Activated CD4-positive, alpha-beta memory T cell treated with anti-CD3 and anti-CD28 coated beads, Interleukin-2, amount 10 ng/mL, durations not matched to agents 7 days and 5 days (primary cell): Measurements from ENCODE around the gene TENM4. TPM values are rescaled to one million over a fixed set of nuclear protein-coding genes. Genes with fewer than 3 reads are reported as not detected.

Experiments
- CTCF ChIA-PET: fragments of 350-600 bp; sonication (Branson Sonifier 250); formaldehyde crosslinking; loops from one replicate; lab custom pipeline; 2021; ENCODE audit warnings: antibody characterized with exemption, inconsistent platforms; lab: Charles Lee
- POLR2A ChIA-PET: fragments of 350-600 bp; sonication (Branson Sonifier 250); formaldehyde crosslinking; loops from one replicate; lab custom pipeline; 2021; ENCODE audit warnings: antibody characterized with exemption; lab: Charles Lee
- DNase-seq: peaks from one replicate; pipeline ENCODE4 v3.0.0-alpha.2; 2020
- H3K27ac Mint-ChIP-seq: one replicate; pipeline ENCODE4 v1.8.0; 2021; ENCODE audit warnings: mild to moderate bottlenecking, mixed read lengths
- H3K27me3 Mint-ChIP-seq: one replicate; pipeline ENCODE4 v1.8.0; 2021; ENCODE audit warnings: mixed read lengths
- H3K36me3 Mint-ChIP-seq: one replicate; pipeline ENCODE4 v1.8.0; 2021; ENCODE audit warnings: low read depth, mixed read lengths
- H3K4me1 Mint-ChIP-seq: one replicate; pipeline ENCODE4 v1.8.0; 2021; ENCODE audit warnings: mixed read lengths
- H3K4me3 Mint-ChIP-seq: one replicate; pipeline ENCODE4 v1.8.0; 2021; ENCODE audit warnings: mild to moderate bottlenecking, mixed read lengths
- H3K9me3 Mint-ChIP-seq: one replicate; pipeline ENCODE4 v1.8.0; 2021; ENCODE audit warnings: mixed read lengths
- total RNA-seq, 2 experiments: library from RNA; stranded (reverse); gene quantifications; one replicate each; pipeline ENCODE4 v1.2.3, GENCODE V29; 2021

TENM4 gene
- total RNA-seq, 2 experiments from 2014 or later: not detected

DNA sequence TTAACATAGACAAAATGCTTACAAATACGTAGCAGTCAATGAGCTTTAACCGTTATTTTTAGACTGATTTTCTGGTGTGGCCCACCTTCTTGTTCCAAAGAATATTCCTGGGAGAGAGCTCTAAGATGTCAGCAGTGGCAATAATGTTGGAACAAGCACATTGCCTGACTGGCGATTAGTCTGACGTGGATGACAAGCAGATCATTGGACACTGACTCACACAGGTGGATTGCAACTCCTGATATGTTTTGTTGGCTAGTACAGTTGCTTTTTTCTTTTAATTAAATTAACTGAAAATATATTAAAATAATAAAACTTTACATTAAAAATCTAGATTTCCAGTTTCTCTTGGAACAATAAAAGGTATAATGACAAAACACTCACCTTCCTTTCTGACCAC lies 78.0 kb downstream of the TENM4 start:
- no peaks in the 10 kb centered on the region for H3K4me1 Mint-ChIP-seq
- H3K27me3 Mint-ChIP-seq: no peaks in the 10 kb centered on the region
- H3K27ac Mint-ChIP-seq: no peak overlapping the region
- ChIA-PET CTCF (no interaction called here), POLR2A (no interaction called here)
- DNase-seq: no peak
- no peaks in the 10 kb centered on the region for H3K9me3 Mint-ChIP-seq
- no peak overlapping the region for H3K4me3 Mint-ChIP-seq
- H3K36me3 Mint-ChIP-seq: no peaks in the 10 kb centered on the region

DNA sequence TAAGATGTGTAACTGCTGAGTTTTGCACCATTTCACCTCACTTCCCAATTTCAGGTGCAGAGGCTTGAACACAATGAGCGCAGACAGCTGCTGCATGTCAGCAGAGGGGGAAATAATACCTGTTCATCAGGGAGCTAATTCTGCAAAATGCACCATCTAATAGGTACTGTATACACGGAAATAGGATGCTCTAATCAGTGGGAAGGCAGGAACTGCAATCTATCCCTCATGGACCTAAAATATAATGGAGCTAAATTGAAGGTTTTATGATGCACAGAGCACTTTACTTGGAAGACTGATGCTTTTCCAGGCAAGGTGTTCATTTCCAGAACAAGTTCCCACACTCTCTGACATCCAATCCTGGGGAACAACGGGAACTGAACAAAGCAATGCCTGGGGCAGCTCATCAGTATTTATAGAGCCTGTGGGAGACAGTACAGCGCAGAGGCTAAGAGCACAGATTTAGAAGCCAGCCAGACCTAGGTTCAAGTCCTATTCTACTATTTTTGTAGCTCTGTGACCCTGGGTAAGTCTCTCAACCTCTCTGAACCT lies 78.5 kb downstream of the TENM4 start:
- Mint-ChIP-seq H3K36me3 (no peaks in the 10 kb centered on the region), H3K4me3 (no peak overlapping the region), H3K27me3 (no peaks in the 10 kb centered on the region), H3K9me3 (no peaks in the 10 kb centered on the region), H3K27ac (no peak overlapping the region), H3K4me1 (no peaks in the 10 kb centered on the region)
- ChIA-PET CTCF (no interaction called here), POLR2A (no interaction called here)
- no peak for DNase-seq

DNA sequence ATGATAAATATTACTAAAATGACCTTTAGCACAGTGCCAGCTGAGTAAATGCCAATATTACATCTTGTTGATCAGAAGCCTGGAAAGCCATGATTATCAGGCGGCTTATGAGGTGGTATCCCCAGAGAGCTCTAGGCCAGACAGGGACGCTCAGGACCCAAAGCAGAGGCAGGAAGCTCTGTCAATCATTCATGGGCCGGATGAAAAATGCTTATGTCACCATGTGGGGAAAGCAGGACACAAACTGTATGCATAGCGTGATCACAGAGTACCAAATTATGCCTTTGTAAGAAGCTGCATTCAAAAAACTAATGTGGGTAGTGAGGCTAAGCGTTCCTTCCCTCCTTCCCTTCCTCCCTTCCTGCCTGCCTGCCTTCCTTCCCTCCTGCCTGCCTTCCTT lies 82.6 kb downstream of the TENM4 start:
- no peak for DNase-seq
- H3K27me3 Mint-ChIP-seq: no peaks in the 10 kb centered on the region
- CTCF ChIA-PET: no interaction called here
- no peaks in the 10 kb centered on the region for H3K36me3 Mint-ChIP-seq
- no peak overlapping the region for H3K4me3 Mint-ChIP-seq
- H3K4me1 Mint-ChIP-seq: no peaks in the 10 kb centered on the region
- POLR2A ChIA-PET: no interaction called here
- H3K27ac Mint-ChIP-seq: no peak overlapping the region
- H3K9me3 Mint-ChIP-seq: no peaks in the 10 kb centered on the region

DNA sequence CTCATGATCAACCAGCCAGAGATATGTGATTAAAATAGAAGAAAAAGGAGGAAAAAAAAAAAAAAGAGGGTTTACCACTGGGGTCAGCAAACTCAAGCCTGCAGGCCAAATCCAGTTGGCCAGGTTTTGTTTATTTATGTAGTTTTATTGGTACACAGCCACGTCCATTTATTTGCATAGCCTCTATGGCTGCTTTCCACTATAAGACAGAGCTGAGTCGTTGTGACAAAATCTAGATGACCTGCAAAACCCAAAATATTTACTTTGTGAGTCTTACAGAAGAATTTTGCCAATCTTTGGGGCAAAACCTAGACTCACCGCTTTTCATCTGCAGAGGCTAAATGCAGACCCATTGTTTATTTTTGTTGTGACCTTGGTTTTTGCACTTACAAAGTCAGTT lies 87.1 kb downstream of the TENM4 start:
- no peak for DNase-seq
- no peaks in the 10 kb centered on the region for H3K9me3 Mint-ChIP-seq
- no peaks in the 10 kb centered on the region for H3K36me3 Mint-ChIP-seq
- ChIA-PET CTCF (no interaction called here), POLR2A (no interaction called here)
- H3K27me3 Mint-ChIP-seq: no peaks in the 10 kb centered on the region
- H3K27ac Mint-ChIP-seq: no peak overlapping the region
- H3K4me3 Mint-ChIP-seq: no peak overlapping the region
- no peaks in the 10 kb centered on the region for H3K4me1 Mint-ChIP-seq

DNA sequence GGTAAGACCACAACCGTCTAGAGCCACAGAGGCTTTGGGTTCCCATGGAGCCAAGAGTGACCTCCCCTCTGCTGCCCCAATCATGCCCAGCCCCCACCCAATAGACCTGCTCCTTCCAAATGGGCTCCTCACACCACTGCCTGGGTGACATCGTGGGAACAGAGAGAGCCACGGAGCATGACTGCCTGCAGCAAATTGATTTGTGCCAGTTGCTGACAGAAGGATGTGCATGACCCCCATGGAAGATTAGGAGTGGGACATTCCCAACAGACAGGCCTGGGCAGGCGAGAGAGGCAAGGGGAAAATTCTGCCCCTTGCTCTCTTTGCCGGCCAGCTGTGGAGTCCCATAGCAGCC lies 88.5 kb downstream of the TENM4 start:
- H3K4me1 Mint-ChIP-seq: no peaks in the 10 kb centered on the region

DNA sequence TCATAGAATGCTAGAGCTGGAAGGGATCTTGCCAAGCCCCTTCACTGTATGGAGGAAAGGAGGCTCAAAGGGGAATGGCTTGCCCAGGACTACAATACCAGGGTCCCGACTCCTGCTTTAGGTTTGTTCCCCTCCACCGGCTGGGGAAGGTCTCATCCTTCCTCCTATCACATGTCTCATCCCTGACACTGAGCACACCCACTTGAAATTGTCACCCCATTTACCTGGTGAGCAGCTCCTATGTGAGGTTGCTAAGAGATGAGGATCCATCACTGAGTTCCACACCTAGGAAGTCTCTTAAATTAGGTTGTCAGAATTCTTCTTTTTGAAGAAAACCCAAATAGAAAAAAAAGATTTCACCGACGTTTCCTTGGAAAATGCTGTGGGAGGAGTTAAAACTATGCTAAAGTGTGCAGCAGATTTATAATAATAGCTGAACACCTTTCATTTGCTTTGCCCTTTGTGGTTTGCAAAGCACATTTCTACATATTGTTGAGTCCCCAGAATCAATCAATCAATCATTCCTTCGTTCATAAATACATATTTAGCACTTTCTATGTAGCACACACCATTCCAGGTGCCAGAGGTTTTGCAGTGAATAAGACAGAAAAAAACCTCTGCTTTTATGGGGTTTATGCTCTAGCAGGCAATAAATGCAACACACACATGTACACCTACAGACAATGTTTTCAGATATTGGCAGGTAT lies 91.7 kb downstream of the TENM4 start:
- H3K4me1 Mint-ChIP-seq: no peaks in the 10 kb centered on the region
- H3K36me3 Mint-ChIP-seq: no peaks in the 10 kb centered on the region
- no peak overlapping the region for H3K4me3 Mint-ChIP-seq
- CTCF ChIA-PET: no interaction called here
- H3K27ac Mint-ChIP-seq: no peak overlapping the region
- POLR2A ChIA-PET: no interaction called here
- no peak for DNase-seq
- H3K9me3 Mint-ChIP-seq: no peaks in the 10 kb centered on the region
- no peaks in the 10 kb centered on the region for H3K27me3 Mint-ChIP-seq

More for the DNA sequence above, 88.5 kb downstream of the TENM4 start:
- no peak overlapping the region for H3K27ac Mint-ChIP-seq
- CTCF ChIA-PET: no interaction called here
- no peaks in the 10 kb centered on the region for H3K9me3 Mint-ChIP-seq
- H3K36me3 Mint-ChIP-seq: no peaks in the 10 kb centered on the region
- DNase-seq: no peak
- no peak overlapping the region for H3K4me3 Mint-ChIP-seq
- H3K27me3 Mint-ChIP-seq: no peaks in the 10 kb centered on the region
- POLR2A ChIA-PET: no interaction called here

DNA sequence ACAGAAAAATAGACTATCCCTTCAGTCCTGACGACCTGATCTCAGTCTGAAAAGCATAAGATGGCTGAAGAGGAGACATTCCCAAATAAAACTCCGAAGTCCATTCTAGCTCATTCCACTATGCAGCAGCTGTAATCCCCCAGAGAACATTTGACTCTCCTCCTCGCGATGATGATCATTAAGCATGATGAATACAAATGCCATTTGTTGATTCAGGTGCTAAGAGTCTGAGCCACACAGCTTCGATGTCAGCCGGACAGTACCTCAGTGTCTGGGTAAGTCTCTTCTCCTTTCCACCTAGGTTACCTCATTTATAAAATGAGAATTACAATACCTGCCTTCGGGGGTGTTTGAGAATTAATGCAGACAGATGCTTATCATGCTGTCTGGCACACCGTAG lies 94.8 kb downstream of the TENM4 start:
- no peak for DNase-seq
- POLR2A ChIA-PET: no interaction called here
- Mint-ChIP-seq H3K27me3 (no peaks in the 10 kb centered on the region), H3K27ac (no peak overlapping the region), H3K9me3 (no peaks in the 10 kb centered on the region), H3K4me3 (no peak overlapping the region), H3K36me3 (no peaks in the 10 kb centered on the region), H3K4me1 (no peaks in the 10 kb centered on the region)
- CTCF ChIA-PET: no interaction called here

DNA sequence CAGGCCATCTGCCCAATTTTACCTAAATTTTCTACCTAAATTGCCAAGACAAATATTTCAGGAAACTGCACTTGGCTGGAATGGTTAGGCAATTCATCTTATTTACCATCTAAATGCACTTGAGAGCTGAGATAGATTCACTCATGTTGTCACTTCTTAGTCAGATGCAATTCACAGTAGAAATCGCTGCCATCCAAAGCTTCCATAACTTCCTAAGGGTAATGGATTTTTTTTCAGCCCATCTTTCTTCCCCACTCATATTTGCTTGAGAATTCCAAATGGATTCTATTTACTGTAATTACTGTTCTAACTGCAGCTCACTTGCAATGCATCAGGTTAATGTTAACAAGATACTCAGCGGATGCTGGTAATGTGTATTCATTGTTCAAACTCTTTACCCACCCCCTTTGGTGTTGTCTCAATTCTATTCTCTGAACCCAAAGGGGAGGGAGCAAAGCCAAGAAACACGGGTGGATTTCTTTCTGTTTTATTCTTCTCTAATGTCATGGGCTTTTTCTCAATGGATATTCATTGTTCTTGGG lies 96.0 kb downstream of the TENM4 start:
- no peak overlapping the region for H3K27ac Mint-ChIP-seq
- CTCF ChIA-PET: no interaction called here
- no peak for DNase-seq
- no peaks in the 10 kb centered on the region for H3K9me3 Mint-ChIP-seq
- no peaks in the 10 kb centered on the region for H3K4me1 Mint-ChIP-seq
- POLR2A ChIA-PET: no interaction called here
- H3K36me3 Mint-ChIP-seq: no peaks in the 10 kb centered on the region
- H3K27me3 Mint-ChIP-seq: no peaks in the 10 kb centered on the region
- H3K4me3 Mint-ChIP-seq: no peak overlapping the region

DNA sequence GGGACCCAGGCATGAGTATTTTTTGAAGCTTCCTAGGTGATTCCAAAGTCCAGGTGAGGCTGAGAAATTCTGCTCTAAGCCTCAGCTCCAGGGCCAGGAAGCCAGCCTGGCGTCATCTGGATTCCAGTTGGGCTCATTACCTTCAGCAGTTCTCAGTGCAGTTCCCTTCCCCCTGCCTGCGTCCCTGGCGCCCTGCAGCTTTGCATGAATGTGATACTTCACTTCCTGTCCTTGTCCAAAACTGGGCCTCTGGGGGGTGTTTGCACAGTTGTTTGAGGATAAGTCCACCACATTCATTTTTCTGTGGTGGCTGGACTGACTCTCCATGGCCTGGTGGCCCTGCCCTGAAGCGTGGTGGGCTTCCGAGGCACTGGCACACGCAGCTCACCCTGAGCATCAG lies 98.1 kb downstream of the TENM4 start:
- Mint-ChIP-seq H3K9me3 (no peaks in the 10 kb centered on the region), H3K36me3 (no peaks in the 10 kb centered on the region), H3K27me3 (no peaks in the 10 kb centered on the region), H3K4me3 (no peak overlapping the region), H3K4me1 (no peaks in the 10 kb centered on the region), H3K27ac (no peak overlapping the region)
- CTCF ChIA-PET: no interaction called here
- POLR2A ChIA-PET: no interaction called here
- DNase-seq: no peak

DNA sequence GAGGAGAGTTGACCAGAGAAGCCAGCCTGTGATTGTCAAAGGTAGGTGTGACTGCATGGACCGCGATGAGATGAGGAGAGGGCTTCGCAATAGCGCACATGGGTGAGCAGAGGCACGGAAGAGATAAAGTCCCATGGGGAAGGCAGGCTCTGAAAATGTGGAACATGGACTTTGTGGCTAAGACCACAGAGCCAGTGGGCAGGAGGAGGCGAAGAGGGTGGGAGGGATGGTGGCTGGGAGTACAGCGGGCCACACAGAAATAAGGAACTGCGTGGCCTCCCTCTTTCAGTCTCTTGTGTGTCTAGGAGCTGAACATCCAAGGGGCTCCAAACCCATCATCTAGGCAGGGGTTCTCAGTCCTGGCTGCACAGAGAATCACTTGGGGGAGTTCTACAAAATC lies 98.6 kb downstream of the TENM4 start:
- CTCF ChIA-PET: no interaction called here
- no peak overlapping the region for H3K4me3 Mint-ChIP-seq
- no peaks in the 10 kb centered on the region for H3K4me1 Mint-ChIP-seq
- H3K27me3 Mint-ChIP-seq: no peaks in the 10 kb centered on the region
- H3K27ac Mint-ChIP-seq: no peak overlapping the region
- no peak for DNase-seq
- H3K36me3 Mint-ChIP-seq: no peaks in the 10 kb centered on the region
- POLR2A ChIA-PET: no interaction called here
- no peaks in the 10 kb centered on the region for H3K9me3 Mint-ChIP-seq

DNA sequence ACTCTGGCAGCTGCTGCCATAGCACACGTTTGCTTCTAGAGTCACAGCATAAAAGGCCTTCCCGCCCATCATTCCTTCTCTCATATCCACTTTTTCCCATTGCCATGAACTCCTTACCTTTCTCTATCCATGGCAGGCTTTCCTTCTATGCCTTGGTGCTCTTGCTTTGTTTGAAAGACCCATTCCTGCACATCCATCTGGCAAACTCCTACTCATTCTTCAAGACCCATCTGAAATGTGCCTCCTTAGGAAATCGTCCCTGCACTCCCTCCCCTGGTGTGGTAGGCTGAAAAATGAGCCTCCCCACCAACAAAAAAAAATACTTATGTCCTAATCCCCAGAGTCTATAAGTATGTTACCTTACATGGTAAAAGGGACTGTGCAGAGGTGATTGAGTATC lies 100.3 kb downstream of the TENM4 start:
- no peaks in the 10 kb centered on the region for H3K9me3 Mint-ChIP-seq
- ChIA-PET CTCF (no interaction called here), POLR2A (no interaction called here)
- H3K36me3 Mint-ChIP-seq: no peaks in the 10 kb centered on the region
- no peak for DNase-seq
- no peaks in the 10 kb centered on the region for H3K27me3 Mint-ChIP-seq
- no peak overlapping the region for H3K4me3 Mint-ChIP-seq
- no peak overlapping the region for H3K27ac Mint-ChIP-seq
- H3K4me1 Mint-ChIP-seq: no peaks in the 10 kb centered on the region

DNA sequence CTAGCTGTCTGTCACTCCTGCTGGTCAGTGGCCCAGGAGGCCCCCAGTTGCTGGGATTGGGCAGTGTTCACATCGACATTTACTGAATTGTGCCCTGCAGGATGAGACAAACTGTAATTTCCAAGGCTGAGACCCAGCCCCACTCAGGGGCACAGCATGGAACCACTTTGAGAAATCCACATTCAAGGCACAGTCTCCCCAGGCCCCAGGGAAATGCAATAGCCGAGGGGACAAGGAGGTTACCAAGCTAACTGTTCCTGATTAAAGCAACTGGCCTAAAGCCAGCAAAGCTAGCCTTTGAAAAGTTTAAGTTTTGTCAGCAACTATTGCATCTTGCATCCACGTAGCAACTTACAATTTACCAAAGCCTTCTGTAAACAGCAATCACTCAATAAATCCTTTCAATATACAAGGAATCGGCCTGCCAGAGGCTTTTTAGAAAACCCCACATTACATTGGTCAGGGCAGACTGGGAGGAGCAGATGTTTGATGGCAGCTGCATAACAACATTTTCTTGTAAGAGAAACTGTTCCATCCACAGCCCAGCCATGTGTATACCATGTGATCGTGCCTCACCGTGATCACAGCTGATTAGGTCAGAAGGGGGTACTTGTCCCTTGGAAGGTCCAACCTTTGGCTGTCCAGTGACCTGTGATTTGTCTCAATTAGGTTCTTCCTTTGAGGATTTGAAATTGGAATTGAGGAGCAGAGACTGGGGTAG lies 103.9 kb downstream of the TENM4 start:
- no peaks in the 10 kb centered on the region for H3K36me3 Mint-ChIP-seq
- DNase-seq: no peak
- ChIA-PET POLR2A (no interaction called here), CTCF (no interaction called here)
- no peak overlapping the region for H3K4me3 Mint-ChIP-seq
- H3K9me3 Mint-ChIP-seq: no peaks in the 10 kb centered on the region
- no peaks in the 10 kb centered on the region for H3K27me3 Mint-ChIP-seq
- H3K27ac Mint-ChIP-seq: no peak overlapping the region
- no peaks in the 10 kb centered on the region for H3K4me1 Mint-ChIP-seq

DNA sequence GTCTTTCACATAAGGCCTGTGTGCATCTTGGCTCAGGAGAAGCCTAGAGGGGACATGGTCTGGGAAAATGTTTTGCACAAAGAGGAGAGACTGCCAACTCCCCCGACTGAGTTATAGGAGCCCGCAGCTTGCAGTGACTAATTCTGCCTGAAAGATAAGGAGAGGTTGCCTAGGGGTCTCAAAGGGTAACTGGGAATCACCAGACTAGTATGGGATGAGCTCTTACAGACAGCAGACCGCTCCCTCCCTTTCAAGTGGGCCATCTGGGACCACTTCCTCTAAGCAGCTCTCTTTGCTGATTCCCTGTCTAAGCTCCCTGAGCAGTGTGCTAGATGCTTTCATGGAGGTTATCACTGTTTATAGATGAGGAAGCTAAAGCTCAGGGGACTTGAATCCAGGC lies 105.1 kb downstream of the TENM4 start:
- ChIA-PET CTCF (no interaction called here), POLR2A (no interaction called here)
- H3K27me3 Mint-ChIP-seq: no peaks in the 10 kb centered on the region
- DNase-seq: no peak
- no peak overlapping the region for H3K27ac Mint-ChIP-seq
- no peaks in the 10 kb centered on the region for H3K9me3 Mint-ChIP-seq
- no peaks in the 10 kb centered on the region for H3K4me1 Mint-ChIP-seq
- H3K4me3 Mint-ChIP-seq: no peak overlapping the region
- H3K36me3 Mint-ChIP-seq: no peaks in the 10 kb centered on the region

DNA sequence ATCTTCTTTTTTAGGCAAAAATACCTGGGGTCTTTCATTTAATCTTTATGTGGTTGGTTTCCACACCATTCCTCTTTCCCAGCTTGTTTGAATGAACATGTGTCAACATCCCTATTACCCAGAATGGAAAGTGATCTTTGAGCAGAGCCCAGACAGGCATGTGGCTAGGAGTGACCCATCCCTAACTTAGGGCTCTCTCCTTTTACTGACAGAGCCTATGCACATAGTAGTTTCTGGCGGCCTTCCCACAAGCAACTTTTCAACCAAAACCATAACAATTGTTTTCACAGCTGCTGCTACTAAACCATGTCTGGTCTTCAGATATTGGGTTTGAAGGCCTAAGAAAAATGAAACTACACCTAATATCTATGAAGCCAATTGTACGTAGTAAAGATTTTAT lies 107.5 kb downstream of the TENM4 start:
- DNase-seq: no peak
- no peaks in the 10 kb centered on the region for H3K27me3 Mint-ChIP-seq
- H3K4me1 Mint-ChIP-seq: no peaks in the 10 kb centered on the region
- no peak overlapping the region for H3K4me3 Mint-ChIP-seq
- POLR2A ChIA-PET: no interaction called here
- no peaks in the 10 kb centered on the region for H3K36me3 Mint-ChIP-seq
- H3K9me3 Mint-ChIP-seq: peaks cover 4% of the 10 kb centered on the region
- CTCF ChIA-PET: no interaction called here
- H3K27ac Mint-ChIP-seq: no peak overlapping the region
